Measurements from ENCODE around the gene SLC13A3. TPM values are rescaled to one million over a fixed set of nuclear protein-coding genes. Genes with fewer than 3 reads are reported as not detected.

SLC13A3 gene
- total RNA-seq, 1 experiment from 2014 or later, result 1.3 TPM

DNA sequence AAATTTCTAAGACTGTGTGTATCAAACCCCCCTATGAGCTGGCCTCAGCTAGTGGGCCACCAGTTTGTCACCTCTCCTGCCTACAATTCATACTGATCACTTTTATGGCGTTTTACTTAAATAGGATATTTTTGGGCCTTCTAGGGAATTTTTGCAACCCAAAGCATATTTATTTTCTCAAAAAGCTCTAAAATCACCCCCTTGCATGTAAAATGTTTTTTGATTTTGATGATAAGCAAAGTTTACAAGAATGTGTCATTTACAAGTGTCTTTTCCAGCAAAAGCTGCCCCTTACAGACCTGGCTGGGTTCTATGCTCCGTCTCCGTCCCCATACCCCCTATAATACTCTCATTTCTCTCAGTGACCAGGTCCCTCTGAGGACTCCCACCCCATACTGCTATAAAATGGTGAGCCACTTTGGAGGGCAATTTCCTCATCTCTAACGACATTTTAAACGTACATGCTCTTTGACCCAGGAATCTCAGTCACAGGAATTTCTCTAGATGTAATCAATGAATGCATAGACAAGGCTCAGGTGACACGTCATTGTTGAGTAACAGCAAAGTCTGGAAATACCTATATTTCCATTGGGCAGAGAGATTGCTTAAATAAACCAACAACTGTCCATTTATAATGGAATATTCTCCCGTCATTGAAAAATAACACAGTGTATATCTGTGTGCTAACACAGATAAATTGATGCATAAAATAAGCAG, 86.9 kb downstream of the SLC13A3 start:
- TF ChIP-seq, protein P1, sequence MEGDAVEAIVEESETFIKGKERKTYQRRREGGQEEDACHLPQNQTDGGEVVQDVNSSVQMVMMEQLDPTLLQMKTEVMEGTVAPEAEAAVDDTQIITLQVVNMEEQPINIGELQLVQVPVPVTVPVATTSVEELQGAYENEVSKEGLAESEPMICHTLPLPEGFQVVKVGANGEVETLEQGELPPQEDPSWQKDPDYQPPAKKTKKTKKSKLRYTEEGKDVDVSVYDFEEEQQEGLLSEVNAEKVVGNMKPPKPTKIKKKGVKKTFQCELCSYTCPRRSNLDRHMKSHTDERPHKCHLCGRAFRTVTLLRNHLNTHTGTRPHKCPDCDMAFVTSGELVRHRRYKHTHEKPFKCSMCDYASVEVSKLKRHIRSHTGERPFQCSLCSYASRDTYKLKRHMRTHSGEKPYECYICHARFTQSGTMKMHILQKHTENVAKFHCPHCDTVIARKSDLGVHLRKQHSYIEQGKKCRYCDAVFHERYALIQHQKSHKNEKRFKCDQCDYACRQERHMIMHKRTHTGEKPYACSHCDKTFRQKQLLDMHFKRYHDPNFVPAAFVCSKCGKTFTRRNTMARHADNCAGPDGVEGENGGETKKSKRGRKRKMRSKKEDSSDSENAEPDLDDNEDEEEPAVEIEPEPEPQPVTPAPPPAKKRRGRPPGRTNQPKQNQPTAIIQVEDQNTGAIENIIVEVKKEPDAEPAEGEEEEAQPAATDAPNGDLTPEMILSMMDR (conservative IDR thresholded peaks at IDR 0.05; ENCODE audit: low read depth, low read length), result no peak
- TF ChIP-seq EZH2 (IDR thresholded peaks at IDR 0.05; ENCODE audit: borderline replicate concordance, low read depth, low read length, poor library complexity, severe bottlenecking), result no peak
- no peak for DNase-seq (ENCODE audit: low spot score)
- Histone ChIP-seq H3K36me3 (ENCODE audit: insufficient read depth, low read length, poor library complexity, severe bottlenecking) (no peaks in the 10 kb centered on the region), H3K27me3 (replicated peaks; ENCODE audit: insufficient read depth, low read depth, low read length, poor library complexity) (no peaks in the 10 kb centered on the region), H3K9me3 (ENCODE audit: low read depth, low read length, poor library complexity, severe bottlenecking) (no peaks in the 10 kb centered on the region), H3K4me1 (ENCODE audit: insufficient read depth, low read length, poor library complexity, severe bottlenecking) (no peaks in the 10 kb centered on the region), H3K27ac (ENCODE audit: low read depth, low read length, poor library complexity, severe bottlenecking) (no peak overlapping the region), H3K4me3 (ENCODE audit: low read depth, low read length, poor library complexity, severe bottlenecking) (no peak overlapping the region)
- BruUV-seq (replicated peaks), result no TSS peak
- ChIA-PET CTCF (interaction anchor here (0.5 kb wide), 1 partner anchor 560 kb away, joined by 5 read pairs; no protein-coding TSS in a partner anchor), POLR2A (ENCODE audit: low non-redundant PET) (no interaction called here)
- intact Hi-C loops (cut with micrococcal nuclease; ENCODE audit: unreplicated experiment), result no loop called here

DNA sequence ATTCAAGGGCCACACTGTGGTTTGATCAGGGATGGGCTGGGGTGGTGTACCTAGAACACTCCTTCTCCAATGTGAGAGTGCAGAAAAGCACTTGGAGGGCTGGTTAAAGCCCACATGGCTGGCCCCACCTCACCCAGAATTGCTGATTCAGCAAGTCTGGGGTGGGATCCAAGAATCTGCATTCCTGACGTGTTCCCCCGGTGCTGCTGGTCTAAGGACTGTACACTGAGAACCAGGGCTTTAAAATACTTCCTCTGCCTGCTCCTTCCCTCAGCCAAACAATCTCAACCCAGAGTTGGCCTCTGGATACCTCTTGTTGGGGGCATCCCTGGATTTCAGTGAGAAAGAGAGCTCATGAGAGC, 87.4 kb downstream of the SLC13A3 start:
- no peaks in the 10 kb centered on the region for H3K9me3 ChIP-seq (ENCODE audit: low read depth, low read length, poor library complexity, severe bottlenecking)
- intact Hi-C loops (cut with micrococcal nuclease; ENCODE audit: unreplicated experiment), result no loop called here
- no peak for TF ChIP-seq EZH2 (IDR thresholded peaks at IDR 0.05; ENCODE audit: borderline replicate concordance, low read depth, low read length, poor library complexity, severe bottlenecking)
- TF ChIP-seq, protein P1 (conservative IDR thresholded peaks at IDR 0.05; ENCODE audit: low read depth, low read length), result no peak
- ChIA-PET POLR2A (ENCODE audit: low non-redundant PET) (no interaction called here), CTCF (no interaction called here)
- no TSS peak for BruUV-seq (replicated peaks)
- no peaks in the 10 kb centered on the region for H3K36me3 ChIP-seq (ENCODE audit: insufficient read depth, low read length, poor library complexity, severe bottlenecking)
- no peak overlapping the region for H3K27ac ChIP-seq (ENCODE audit: low read depth, low read length, poor library complexity, severe bottlenecking)
- DNase-seq (ENCODE audit: low spot score), result no peak
- H3K4me3 ChIP-seq (ENCODE audit: low read depth, low read length, poor library complexity, severe bottlenecking), result no peak overlapping the region
- H3K4me1 ChIP-seq (ENCODE audit: insufficient read depth, low read length, poor library complexity, severe bottlenecking), result no peaks in the 10 kb centered on the region
- no peaks in the 10 kb centered on the region for H3K27me3 ChIP-seq (replicated peaks; ENCODE audit: insufficient read depth, low read depth, low read length, poor library complexity)

DNA sequence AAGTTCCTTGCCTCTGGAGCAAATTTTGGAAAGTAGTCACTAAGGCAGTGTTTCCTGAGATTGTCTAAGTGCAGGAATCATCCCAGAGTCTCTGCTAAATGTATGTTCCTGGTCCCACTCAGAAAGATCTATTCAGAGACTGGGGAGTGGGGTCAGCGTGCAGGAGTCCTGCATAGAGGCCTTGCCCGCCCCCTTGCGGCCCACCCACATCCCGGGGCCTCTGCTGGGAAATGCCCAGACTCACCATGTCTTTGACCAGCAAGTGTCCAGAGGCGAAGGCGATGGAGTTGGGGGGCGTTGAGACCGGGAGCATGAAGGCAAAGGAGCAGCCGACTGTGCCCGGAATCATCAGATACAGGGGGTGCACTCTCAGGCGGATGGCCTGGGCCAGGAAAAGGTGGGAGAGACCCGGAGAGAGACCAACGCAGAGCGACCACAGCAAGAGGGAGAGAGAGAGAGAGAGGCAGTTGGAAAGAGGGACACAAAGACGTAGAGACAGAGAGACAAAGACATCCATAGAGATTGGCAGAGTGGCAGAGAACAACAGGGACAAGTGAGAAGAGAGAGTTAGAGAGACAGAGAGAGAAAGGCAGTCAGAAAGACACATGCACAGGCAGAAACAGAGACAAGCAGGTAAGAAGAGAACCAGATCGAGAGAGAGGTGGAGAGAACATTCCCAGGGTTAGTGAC, 87.9 kb downstream of the SLC13A3 start:
- Histone ChIP-seq H3K36me3 (ENCODE audit: insufficient read depth, low read length, poor library complexity, severe bottlenecking) (no peaks in the 10 kb centered on the region), H3K27ac (ENCODE audit: low read depth, low read length, poor library complexity, severe bottlenecking) (no peak overlapping the region), H3K4me1 (ENCODE audit: insufficient read depth, low read length, poor library complexity, severe bottlenecking) (no peaks in the 10 kb centered on the region), H3K27me3 (replicated peaks; ENCODE audit: insufficient read depth, low read depth, low read length, poor library complexity) (no peaks in the 10 kb centered on the region), H3K9me3 (ENCODE audit: low read depth, low read length, poor library complexity, severe bottlenecking) (no peaks in the 10 kb centered on the region), H3K4me3 (ENCODE audit: low read depth, low read length, poor library complexity, severe bottlenecking) (no peak overlapping the region)
- intact Hi-C loops (cut with micrococcal nuclease; ENCODE audit: unreplicated experiment), result no loop called here
- ChIA-PET POLR2A (ENCODE audit: low non-redundant PET) (no interaction called here), CTCF (no interaction called here)
- TF ChIP-seq, protein P1 (conservative IDR thresholded peaks at IDR 0.05; ENCODE audit: low read depth, low read length), result no peak
- TF ChIP-seq EZH2 (IDR thresholded peaks at IDR 0.05; ENCODE audit: borderline replicate concordance, low read depth, low read length, poor library complexity, severe bottlenecking), result no peak
- no peak for DNase-seq (ENCODE audit: low spot score)
- BruUV-seq (replicated peaks), result no TSS peak
